AML-193 (cell line): ENCODE data around the gene ZBED4.
"Not testable (repeated sequence)": the region's sequence is repeated elsewhere in the genome, so short reads cannot be mapped to it uniquely, and the experiment has no call there.

Source experiments
- DNase-seq, 2 experiments: peaks; one replicate each; lab custom pipeline; 2025; lab: John Stamatoyannopoulos, UW

ZBED4 gene, protein sequence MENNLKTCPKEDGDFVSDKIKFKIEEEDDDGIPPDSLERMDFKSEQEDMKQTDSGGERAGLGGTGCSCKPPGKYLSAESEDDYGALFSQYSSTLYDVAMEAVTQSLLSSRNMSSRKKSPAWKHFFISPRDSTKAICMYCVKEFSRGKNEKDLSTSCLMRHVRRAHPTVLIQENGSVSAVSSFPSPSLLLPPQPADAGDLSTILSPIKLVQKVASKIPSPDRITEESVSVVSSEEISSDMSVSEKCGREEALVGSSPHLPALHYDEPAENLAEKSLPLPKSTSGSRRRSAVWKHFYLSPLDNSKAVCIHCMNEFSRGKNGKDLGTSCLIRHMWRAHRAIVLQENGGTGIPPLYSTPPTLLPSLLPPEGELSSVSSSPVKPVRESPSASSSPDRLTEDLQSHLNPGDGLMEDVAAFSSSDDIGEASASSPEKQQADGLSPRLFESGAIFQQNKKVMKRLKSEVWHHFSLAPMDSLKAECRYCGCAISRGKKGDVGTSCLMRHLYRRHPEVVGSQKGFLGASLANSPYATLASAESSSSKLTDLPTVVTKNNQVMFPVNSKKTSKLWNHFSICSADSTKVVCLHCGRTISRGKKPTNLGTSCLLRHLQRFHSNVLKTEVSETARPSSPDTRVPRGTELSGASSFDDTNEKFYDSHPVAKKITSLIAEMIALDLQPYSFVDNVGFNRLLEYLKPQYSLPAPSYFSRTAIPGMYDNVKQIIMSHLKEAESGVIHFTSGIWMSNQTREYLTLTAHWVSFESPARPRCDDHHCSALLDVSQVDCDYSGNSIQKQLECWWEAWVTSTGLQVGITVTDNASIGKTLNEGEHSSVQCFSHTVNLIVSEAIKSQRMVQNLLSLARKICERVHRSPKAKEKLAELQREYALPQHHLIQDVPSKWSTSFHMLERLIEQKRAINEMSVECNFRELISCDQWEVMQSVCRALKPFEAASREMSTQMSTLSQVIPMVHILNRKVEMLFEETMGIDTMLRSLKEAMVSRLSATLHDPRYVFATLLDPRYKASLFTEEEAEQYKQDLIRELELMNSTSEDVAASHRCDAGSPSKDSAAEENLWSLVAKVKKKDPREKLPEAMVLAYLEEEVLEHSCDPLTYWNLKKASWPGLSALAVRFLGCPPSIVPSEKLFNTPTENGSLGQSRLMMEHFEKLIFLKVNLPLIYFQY

GRCh38 chr22:49852898-49853894 is at the start of gene ZBED4:
TSS of gene ZBED4 (plus strand) at chr22:49853844. CDS start at chr22:49883663, 29,819 bp downstream.
- DNase-seq = peak; percentile 95 to 96

- no peak for DNase-seq
Observed at GRCh38 chr22:49807129-49807528, 46.5 kb upstream of the ZBED4 start.

DNA sequence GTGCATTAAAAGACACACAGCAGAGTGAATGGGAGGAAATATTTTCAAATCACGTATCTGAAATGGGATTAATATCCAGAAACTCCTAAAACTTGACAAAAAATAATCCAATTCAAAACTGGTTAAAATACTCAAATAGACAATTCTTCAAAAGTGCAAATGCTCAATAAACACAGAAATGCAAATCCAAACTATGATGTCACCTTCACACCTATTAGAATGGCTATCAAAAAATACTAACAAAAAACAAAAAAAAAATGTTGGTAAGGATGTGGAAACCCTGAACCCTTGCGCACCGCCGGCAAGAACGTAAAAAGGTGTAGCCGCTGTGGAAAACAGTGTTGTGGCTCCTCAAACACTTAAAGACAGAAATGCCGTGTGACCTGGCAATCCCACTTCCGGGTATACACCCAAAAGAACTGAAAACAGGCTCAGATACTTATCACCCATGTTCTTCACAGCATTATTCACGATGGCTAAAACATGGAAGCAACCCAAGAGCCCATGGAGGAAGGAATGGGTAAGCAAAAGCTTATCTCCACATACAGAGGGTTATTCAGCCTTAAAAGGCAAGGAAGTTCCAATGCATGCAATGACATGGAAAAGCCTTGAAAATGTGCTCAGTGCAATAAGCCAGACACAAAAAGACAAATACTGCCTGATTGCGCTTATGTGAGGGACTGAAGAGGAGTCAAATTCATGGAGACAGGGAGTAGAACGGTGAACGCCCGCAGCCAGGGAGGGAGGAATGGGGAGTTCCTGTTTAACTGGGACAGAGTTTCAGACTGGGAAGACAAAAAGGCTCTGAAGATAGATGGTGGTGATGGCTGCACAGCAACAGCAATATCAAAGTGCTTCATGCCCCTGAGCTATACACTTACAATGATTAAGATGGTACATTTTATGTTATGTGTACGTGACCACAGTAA is 45.6 kb upstream of the ZBED4 start:
- DNase-seq = no peak

DNA sequence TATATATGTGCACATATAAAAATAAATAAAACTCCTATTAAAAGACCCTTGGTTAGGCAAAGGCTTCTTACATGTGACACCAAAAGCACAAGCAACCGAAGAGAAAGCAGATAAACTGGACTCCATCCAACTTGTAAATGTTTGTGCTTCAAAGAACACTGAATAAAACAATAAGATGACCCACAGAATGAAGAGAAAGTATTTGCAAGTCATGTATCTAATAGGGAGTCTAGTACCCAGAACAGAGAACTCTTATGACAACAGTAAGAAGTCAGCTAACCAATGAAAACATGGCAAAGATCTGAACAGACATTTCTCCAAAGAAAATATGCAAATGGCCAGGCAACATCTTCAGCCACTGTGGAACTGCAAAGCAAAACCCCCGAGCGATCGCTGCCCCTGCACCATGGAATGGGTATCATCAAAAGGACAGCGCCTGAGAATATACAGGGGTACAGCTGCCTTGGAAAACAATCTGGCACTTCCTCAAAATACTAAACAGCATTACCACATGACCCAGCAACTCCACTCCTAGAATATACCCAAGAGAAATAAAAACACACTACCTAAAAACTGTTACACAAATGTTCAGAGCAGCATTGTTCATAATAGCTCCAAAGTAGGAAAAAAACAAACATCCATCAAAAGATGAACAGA is 43.2 kb upstream of the ZBED4 start:
- DNase-seq = no peak

DNA sequence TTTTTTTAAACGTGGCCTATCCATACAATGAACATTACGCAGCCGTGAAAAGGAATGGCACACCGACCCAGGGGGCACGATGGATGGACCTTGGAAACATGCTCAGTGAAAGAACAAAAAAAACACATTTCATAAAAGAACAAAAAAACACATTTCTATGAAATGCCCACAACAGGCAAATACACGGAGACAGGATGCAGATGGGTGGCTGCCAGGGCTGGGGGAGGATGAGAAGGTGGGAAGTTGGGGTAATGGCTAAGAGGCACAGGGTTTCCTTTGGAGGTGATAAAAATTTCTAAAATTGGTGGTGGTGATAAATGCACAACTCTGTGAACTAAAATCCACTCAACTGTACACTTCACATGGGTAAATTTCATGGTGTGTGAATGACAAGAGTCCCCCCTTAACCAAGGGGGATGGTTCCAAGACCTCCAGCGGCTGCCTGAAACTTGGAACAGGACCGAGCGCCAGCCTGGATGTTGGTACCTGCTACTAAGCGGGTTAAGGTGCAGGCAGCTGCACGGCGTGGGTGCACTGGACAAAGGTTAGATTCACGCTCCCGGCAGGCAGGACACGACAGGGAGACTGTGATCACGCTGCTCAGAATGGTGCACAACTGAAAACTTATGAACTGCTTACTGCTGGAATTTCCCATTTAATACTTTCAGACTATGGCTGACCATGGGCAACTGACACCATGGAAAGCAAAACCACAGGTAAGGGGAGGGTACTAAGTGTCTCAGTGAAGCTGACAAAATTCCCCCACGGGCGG is 42.4 kb upstream of the ZBED4 start:
- DNase-seq = no peak

DNA sequence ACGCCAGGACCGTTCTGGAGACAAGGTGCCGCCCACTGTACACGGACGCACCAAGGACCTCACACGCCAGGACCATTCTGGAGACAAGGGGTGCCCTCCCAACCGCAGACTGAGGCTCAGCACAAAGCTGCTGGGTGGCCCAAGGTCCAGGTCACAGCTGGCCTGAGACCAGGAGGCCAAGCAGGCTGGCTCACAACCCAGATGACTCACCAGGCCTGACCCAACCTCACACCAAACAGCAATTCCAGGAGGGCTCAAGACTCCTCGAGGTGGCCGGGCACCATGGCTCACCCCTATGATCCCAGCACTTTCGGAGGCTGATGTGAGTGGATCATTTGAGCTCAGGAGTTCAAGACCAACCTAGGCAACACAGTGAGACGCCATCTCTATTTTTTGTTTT is 40.8 kb upstream of the ZBED4 start:
- DNase-seq = no peak

GRCh38 chr22:49814164-49814686 is 39.4 kb upstream of the ZBED4 start:
- DNase-seq = no peak

- no peak for DNase-seq
Observed at GRCh38 chr22:49814856-49815255, 38.8 kb upstream of the ZBED4 start.

- DNase-seq = no peak
Observed at GRCh38 chr22:49815641-49816091, 38.0 kb upstream of the ZBED4 start.

DNA sequence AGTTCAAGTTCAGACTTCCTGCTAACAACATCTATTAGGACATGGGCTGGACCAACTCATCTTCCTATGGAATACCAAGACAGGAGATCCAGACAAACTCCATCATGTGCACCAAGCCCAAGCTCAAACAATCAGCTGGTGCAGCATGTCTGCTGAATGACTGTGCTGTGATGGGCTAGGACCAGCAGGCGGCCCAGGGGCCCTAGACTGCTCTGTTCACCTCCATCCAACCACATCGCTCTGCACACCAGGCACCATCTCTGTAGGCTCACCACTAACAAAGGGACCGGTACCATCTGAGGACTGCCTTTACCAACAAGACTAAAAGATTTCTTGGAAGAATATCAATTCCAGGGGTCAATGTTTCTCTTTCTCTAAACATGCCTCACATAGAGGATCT is 36.3 kb upstream of the ZBED4 start:
- no peak for DNase-seq

GRCh38 chr22:49820984-49821383 is 32.7 kb upstream of the ZBED4 start:
- no peak for DNase-seq

- DNase-seq = not testable (repeated sequence)
Observed at GRCh38 chr22:49821741-49822140, 31.9 kb upstream of the ZBED4 start.

DNA sequence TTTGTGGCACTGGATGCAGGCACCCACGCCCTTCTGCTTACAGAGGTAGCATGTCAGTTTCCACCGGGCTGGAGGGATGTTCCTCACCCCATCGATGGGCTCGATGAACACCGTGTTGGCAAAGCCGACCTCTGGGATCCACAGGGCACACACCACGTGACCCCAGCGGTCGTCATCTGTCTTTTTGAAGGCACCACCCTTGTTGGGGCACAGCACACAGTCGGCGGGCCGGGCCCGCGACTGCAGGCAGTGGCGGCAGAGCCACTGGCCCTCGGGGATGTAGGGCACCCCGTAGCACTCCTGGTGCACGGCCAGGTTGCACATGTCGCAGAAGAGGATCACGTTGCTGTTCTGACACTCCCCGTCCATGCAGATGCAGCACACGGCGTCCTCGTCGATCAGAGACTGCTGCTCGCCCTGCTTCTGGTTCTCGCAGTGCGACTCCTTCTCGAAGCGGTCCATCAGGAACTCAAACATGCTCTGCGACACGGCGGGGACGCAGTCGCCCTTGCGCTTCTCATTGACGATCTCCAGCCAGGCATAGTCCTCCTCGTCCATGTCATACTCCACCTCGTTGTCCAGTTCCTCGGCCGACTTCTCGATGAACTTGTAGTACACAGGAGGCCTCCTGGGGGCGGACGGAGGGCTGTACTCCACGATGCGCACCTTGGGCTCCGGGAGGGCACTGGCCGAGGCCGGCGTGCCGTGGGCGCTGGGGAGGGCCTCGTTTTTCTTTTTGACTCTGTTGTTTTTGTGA is 30.2 kb upstream of the ZBED4 start:
- DNase-seq = no peak

- DNase-seq = no peak
Observed at GRCh38 chr22:49824185-49824925, 29.3 kb upstream of the ZBED4 start.

GRCh38 chr22:49824936-49825335 is 28.7 kb upstream of the ZBED4 start:
- DNase-seq = no peak

GRCh38 chr22:49825436-49825835 is 28.2 kb upstream of the ZBED4 start:
- no peak for DNase-seq
